ENCODE measurements around the gene ANKRD35. TPM values are rescaled to one million over a fixed set of nuclear protein-coding genes. Genes with fewer than 3 reads are reported as not detected.
A peak's percentile ranks its signal among the peaks of the same experiment; 100 is the strongest.

Gene ANKRD35
- total and polyA plus RNA-seq, 9 of the 15 experiments (the other 6 are each of a cell fraction or from before 2014, with no cell fraction given): 0.07 to 0.14 (median 0.07) TPM; not detected in 5

- TF ChIP-seq ADNP (tag; IDR thresholded peaks at IDR 0.05) (no peak), TEAD2 (tag; IDR thresholded peaks at IDR 0.05) (no peak), CC2D1A (IDR thresholded peaks at IDR 0.05) (peak; percentile 18; the same call in 1 of the 2 replicates), MAZ (CRISPR knock-in tag; conservative IDR thresholded peaks at IDR 0.05 in 1 of 2, IDR thresholded peaks at IDR 0.05 in 1 of 2) (peak; percentile 91 to 97), TBL1XR1 (IDR thresholded peaks at IDR 0.05; ENCODE audit: low read length in 2 of 2) (0 out of 4 replicates have a peak, but pooled peaks of 1 of the 2 experiments have one; percentile 35), MNT (conservative IDR thresholded peaks at IDR 0.05) (peak in 1 of 2 experiments; percentile 40; a peak in 3 of 4 replicates), HNRNPLL (IDR thresholded peaks at IDR 0.05; ENCODE audit: low read depth, low read length, poor library complexity, severe bottlenecking) (peak; percentile 79), RERE (CRISPR knock-in tag; IDR thresholded peaks at IDR 0.05; ENCODE audit: borderline replicate concordance) (0 out of 2 replicates have a peak, but pooled peaks have one; percentile 62), GABPA (tag; conservative IDR thresholded peaks at IDR 0.05; ENCODE audit: low read depth) (0 out of 2 replicates have a peak, but pooled peaks have one; percentile 21), ZNF217 (CRISPR knock-in tag; IDR thresholded peaks at IDR 0.05) (no peak), SMC3 (conservative IDR thresholded peaks at IDR 0.05; ENCODE audit: insufficient read depth, low read depth, low read length) (no peak), HCFC1 (IDR thresholded peaks at IDR 0.05; ENCODE audit: low read depth, low read length) (0 out of 2 replicates have a peak, but pooled peaks have one; percentile 31), YY1 (IDR thresholded peaks at IDR 0.05; ENCODE audit: borderline replicate concordance in 1 of 3, control insufficient read depth in 1 of 3, extremely low read depth in 1 of 3, insufficient read depth in 3 of 3, insufficient read length in 1 of 3, insufficient replicate concordance in 2 of 3, low read depth in 1 of 3, low read length in 2 of 3) (peak; percentile 71 to 97 (median 94)), HMGN3 (IDR thresholded peaks at IDR 0.05; ENCODE audit: borderline replicate concordance, extremely low read depth, insufficient read length, low read depth, low read length) (peak; percentile 72), GABPB1 (CRISPR knock-in tag; IDR thresholded peaks at IDR 0.05) (peak; percentile 67; the same call in 1 of the 2 replicates), KAT7 (CRISPR knock-in tag; IDR thresholded peaks at IDR 0.05; ENCODE audit: borderline replicate concordance) (peak; percentile 93; the same call in 1 of the 2 replicates), RAD21 (CRISPR knock-in tag; conservative IDR thresholded peaks at IDR 0.05 in 1 of 2, IDR thresholded peaks at IDR 0.05 in 1 of 2) (no peak), GATAD2A (IDR thresholded peaks at IDR 0.05) (no peak), TBP (optimal IDR thresholded peaks at IDR 0.05; ENCODE audit: low read depth, low read length) (peak; percentile 59), MEIS2 (IDR thresholded peaks at IDR 0.05; ENCODE audit: partially characterized antibody) (no peak)
These were observed 26.7 kb downstream of the ANKRD35 start, which contains the start of gene PIAS3 (continued) for GRCh38 chr1:145858901-145859490.
